Measurements from ENCODE around the gene NLGN1.
"Not testable (repeated sequence)": the region's sequence is repeated elsewhere in the genome, so short reads cannot be mapped to it uniquely, and the experiment has no call there.

The NLGN1 gene

DNA sequence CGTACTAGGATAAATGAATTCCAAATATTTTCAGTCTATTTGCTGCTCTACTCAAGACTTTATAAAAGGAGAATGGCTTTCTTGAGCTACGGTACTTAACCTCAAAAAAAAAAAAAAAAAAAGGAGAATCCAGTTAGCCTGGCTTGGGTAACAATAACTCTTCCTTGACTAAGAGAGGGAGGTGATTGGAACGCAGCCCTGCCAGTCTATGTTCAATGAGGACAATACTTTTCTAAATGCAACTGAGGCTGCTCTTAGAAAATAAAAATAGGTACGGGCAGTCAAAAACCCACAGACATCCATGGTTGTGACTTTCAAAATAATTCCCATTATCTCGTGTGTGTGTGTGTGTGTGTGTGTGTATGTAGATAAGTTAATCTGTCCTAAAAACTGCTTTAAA is 799.9 kb downstream of the NLGN1 start:
- DNase-seq = no peak

DNA sequence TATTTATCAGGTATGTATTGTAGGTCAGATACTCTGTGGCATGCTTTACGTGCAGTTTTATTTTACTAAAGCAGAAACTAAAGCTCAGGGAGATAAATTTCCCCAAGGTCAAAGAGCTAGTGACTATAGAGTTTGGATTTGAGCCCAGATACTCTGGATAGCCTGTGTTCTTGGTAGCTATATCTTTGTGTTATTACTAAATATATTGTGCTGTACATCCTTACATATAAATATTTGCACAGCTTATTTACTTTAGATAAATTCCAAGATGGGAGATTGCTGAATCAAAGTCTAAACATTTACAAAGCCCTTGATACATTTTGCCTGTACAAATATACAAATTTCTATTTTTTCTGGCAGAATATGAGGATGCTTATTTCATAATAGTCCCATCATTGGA is 800.7 kb downstream of the NLGN1 start:
- DNase-seq = no peak

DNA sequence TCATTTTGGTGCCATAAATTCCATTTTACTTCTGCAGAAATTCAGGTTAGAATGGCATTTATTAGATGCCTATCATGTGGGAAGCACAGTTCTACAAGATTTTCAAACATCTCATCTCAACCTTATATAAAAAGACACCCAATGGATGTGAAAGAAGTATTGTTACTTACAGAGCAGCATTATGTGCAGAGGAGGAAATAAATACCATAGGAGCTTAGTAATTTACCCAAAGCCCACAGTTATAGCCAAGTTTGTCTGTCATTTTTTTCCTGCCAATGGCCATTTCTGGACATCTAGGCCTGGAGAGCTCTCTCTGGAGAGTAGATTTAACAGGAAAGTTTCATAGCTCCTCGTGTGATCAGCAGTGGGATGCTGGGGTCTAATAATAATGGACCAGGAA is 802.2 kb downstream of the NLGN1 start:
- DNase-seq = no peak

DNA sequence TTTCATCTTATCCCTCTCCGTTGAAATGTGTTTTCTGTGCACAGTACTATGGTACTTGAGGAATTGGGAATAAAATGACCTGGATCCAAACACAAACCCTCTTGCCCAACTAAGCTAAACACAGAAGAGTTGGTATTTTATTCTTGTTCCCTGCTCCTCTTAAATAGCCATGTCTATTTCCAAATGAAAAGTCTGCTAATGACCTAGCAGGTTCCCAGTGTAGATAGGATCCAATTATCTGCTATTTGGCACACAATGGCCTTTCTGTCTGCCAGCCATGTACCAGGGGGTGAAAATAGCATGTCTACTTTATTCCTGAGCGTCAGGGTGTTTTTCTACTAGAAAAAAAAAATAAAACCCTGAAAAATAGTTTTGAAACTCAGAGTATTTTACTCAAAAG is 804.6 kb downstream of the NLGN1 start:
- no peak for DNase-seq

DNA sequence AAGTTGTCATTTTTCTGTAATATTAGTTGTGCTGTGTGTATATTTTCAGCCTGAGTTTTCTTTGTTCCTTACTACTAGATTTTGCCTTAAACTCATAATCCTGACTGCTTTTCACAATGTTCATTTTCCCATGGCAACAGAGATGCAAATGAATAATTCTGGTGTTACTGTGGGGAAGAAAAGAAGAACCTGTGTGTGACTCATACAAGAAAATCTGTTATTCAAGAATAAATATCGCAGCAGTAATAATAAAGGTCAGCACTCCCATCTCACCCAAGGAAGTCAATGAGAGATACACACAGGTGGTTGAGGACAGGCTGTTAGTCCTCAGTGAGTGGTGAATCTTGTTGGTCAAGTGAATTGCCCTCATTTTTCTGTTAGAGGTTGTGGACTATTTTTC is 805.0 kb downstream of the NLGN1 start:
- DNase-seq = no peak

DNA sequence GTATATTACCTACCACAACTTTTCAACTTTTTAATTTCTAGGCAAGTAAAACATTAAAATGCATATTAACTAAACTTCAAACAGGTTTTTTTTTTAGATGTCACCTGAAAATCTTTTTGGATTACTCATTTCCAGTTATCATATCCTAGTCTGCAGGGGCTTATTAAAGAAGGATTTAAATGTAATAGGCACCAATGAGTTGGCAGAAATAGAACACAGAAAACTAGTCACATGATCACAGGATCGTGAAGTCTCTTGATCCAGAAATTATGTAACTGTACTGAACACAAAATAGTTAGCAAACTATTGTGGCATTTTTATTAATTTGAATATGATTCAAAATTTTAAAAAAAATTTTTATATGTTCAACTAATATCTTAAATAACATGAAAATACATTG is 807.2 kb downstream of the NLGN1 start:
- DNase-seq = no peak

DNA sequence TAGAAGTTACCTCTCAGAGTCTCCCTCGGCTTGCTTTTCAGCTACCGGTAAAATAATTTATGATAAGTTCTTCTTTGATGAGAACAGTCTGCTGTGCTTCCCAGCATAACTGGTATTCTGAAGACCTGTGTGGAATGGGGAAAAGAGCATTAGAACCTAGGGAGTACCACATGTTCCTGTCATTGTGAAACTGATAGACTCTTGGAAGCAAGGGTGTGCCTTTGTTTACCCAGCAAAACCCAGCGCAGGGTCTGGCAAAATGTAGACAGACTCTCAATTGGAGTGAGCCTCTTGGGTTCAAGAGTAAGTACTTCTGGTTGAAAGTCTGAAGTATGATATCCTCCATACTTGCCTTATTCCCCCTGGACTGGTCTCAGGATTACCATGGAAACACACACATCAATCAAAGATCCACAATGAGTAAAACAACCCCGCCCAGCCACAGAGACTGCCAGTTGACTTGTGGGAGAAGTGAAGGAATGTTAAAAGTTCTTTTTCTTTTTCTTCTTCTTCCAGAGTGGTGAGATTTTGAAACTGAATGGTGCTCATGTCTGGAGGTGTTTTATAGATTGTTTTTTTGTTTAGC is 809.2 kb downstream of the NLGN1 start:
- no peak for DNase-seq

DNA sequence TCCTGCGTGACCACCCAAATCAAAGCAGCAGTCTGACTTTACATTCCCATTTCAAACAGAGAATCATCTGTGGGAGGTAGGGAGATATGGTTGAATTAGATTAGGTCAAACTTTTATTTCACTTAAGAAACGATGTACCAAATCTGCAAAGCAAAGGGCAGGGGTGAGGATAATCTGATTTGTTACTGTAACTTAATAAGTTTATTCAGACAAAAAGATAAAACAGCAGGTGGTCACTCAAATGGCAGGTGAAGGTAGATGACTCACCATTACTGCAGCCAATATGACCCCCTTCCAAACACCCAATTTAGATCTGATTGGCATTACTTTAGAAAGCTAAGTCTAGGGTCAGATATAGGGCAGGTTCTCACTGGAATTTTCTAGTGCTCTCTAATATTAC is 810.6 kb downstream of the NLGN1 start:
- DNase-seq = no peak

DNA sequence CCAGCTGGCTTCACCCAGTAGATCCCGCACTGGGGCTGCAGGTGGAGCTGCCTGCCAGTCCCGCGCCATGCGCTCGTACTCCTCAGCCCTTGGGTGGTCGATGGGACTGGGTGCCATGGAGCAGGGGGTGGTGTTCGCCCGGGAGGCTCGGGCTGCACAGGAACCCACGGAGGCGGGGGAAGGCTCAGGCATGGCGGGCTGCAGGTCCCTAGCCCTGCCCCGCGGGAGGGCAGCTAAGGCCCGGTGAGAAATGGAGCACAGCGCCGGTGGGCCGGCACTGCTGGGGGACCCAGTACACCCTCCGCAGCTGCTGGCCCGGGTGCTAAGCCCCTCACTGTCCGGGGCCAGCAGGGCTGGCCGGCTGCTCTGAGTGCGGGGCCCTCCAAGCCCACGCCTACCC is 814.4 kb downstream of the NLGN1 start:
- DNase-seq = not testable (repeated sequence)

DNA sequence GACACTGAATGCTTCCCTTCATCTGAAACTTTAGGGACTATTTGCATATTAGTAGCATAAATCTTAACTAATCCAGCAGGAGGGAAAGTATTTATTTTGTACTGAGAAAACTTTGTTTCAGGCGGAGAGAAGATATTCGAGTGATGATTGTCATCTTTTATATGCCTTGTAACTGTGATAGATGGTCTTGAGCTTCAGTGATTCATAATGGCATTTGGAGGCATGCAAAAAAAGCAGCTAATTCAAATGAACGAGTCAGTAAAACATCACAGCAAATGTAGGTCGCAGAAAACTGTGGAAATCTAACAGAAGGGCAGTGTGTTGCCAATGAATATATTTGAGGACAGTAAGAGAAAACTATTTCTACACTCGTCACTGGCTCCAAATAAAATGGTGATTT is 817.9 kb downstream of the NLGN1 start:
- no peak for DNase-seq

DNA sequence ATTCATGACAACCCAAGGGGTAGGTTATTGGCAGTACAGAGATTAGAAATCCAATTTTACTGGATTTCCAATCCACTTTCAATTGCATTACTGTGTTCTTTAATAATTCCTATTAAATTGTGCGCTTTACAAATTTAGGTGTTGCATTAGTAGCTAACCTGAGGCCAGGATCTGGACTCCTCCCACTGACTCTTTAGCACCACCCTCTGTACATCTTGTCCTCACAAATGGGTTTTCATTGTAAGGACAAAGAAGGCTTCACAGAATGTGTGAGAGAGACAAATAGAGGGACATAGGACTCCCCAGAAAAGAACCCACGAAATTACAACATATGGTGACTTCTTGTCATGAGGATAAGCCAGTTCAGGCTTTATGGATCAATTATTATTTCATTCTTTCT is 818.5 kb downstream of the NLGN1 start:
- no peak for DNase-seq

DNA sequence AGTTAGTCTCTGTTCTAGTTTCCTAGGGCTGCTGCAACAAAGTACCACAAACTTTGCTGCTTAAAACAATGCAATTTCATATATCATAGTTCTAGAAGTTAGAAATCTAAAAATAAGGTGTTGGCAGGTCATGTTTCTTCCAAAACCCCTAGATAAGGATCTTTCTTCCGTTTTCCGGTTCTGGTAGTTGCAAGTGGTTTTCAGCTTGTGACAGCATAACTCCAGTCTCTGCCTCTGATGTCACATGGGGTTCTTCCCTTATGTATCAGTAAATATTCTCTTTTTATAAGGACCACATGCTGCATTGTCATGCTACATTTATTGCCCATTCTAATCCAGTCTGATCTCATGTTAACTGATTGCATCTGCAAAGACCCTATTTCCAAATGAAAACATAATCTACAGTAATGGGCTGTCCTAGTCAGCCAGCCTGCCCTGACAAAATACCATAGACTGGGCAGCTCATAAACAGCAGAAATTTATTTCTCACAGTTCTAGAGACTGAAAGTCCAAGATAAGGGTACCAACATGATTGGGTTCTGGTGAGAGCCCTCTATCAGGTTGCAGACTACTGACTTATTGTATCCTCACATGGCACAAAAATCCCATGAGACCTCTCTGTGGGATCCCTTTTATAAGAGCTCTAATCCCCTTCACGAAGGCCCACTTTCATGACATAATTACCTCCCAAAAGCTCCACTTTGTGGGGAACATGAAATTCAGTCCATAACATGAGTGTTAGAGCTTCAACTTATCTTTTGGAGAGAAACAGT is 819.6 kb downstream of the NLGN1 start:
- no peak for DNase-seq

DNA sequence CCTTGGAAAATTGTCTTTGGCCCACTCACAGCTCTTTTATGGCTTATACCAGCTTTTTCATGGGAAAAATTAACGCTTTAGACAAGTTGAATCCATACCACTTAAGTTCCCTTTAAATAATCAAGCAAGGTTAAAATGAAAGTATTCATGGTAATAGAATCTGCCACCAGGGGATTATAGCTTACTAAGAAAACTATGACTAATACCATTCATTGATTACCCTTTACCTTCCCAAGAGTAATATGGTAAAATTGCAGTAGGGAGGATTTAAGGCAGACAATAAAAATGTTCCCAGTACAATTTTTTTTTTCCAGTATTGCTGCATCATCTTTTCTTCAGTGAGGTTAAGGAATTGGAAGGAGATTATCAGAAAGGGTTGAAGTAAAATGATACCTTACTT is 820.5 kb downstream of the NLGN1 start:
- DNase-seq = no peak

DNA sequence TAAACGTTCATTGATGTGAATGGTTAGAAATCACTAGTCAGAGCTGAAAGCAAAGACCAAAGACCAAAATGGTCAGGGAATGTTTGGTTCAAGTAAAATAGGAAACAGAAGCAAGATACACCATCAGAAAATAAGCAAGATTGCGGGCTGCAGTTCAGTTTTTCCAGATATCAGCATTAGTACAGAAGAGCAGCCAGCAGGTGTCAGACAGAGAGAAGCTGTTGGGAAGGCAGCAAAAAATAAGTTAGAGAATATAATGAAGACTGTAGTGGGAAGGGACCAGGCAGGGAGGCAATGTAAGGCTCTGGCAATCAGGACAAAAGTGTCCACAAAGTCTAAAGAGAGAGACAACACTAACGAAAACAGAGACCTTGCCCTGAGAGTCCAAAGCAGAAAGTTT is 822.2 kb downstream of the NLGN1 start:
- no peak for DNase-seq

DNA sequence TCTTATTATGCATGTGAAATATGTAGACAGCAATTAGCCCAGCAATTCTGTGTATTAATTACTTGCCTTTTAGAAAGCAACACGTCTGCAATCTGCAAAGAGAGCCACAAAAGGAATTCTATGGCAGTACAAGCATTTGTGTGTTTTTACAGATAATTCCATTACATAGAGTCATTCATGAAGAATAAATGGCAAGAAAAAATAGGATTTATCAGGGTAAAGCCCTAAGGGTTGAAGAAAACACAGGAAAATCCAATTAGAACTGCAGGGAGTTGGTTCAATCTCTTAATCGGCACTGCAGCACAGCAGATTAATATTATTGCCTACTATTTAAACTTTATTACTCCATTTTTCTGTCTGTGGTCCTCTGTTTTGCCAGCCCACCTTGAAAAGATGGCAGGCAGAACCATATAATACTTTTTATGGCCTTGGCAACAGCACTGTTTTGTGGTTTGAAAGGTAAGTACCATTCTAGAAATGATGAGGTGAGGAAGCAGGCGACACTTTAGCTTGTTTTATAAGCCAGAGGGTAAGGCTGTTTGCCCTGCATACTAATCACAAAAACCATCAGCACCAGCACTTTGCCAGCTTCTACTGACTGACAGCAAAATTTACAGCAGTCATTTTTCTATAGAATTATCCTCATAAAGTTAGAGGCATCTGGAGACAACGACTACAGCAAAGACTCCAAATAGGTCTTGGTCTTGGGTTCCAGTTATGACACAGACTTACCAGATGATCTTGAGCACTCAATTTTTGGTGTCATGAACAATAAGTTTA is 823.4 kb downstream of the NLGN1 start:
- no peak for DNase-seq

DNA sequence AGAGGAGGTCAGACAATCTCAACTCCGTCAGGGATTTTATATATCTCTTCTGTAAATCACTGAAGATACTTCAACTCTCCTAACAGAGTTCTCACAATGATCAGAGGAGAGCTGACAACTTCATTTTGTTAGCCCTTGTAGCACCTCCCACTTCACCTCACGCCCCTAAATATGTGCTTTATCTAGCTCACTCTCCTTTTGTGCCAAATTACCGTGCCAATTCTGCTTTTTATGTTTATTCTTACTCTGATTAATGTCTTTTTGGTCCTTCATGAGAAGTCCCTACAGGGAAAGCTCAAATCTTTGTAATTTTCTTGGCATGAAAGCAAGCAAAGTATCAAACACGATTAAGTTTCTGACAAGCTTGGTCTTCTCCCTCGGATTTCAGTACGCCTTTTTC is 825.5 kb downstream of the NLGN1 start:
- DNase-seq = no peak

DNA sequence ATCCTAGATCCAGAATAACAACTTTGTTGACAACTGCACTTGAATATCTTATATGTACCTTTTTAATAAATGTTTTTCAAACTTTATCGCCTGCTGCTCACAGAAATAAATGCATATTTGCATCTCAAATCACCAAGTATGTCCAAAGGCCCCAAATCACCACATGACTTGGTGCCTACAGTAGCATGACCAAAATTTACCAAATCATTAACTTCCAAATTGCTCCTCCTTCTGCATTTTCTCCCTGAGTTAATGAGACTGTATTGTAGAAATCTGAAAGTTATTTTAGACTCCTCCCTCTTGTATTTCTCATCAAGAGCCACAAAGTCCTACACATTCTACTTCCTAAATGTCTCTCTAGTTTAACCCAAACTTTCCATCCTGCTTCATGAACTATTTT is 826.1 kb downstream of the NLGN1 start:
- no peak for DNase-seq

DNA sequence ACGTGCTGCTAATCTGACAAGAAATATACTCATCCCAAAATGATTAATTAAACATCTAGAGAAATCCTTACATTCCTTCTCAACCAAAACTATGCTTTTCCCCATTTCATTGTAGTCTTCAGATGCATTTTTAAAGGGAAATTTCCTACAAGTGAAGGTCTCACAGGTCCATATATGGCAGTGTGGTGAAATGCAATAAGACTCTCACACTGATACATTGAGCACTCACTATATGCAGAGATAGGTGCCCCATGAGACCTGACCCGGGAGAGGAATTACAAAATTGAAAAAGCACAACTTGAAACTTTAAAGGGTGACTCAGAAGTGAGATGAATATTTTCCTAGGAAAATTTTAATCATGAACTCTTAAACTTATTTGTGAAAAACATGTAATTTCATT is 832.4 kb downstream of the NLGN1 start:
- DNase-seq = no peak

DNA sequence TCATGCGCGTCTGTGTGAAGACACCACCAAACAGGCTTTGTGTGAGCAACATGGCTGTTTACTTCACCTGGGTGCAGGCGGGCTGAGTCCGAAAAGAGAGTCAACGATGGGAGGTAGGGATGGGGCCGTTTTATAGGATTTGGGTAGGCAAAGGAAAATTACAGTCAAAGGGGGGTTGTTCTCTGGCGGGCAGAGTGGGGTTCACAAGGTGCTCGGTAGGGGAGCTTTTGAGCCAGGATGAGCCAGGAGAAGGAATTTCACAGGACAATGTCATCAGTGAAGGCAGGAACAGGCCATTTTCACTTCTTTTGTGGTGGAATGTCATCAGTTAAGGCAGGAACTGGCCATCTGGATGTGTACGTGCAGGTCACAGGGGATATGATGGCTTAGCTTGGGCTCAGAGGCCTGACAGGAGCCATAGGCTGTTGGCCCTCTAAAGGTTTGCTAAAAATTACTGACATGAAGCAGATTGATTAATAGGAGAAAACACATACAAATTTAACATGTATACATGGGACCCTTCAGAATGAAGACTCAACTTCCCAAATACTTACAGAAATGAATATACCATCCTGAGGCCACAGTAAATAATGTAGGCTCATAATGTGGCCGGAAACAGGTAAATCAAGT is 834.6 kb downstream of the NLGN1 start:
- not testable (repeated sequence) for DNase-seq

DNA sequence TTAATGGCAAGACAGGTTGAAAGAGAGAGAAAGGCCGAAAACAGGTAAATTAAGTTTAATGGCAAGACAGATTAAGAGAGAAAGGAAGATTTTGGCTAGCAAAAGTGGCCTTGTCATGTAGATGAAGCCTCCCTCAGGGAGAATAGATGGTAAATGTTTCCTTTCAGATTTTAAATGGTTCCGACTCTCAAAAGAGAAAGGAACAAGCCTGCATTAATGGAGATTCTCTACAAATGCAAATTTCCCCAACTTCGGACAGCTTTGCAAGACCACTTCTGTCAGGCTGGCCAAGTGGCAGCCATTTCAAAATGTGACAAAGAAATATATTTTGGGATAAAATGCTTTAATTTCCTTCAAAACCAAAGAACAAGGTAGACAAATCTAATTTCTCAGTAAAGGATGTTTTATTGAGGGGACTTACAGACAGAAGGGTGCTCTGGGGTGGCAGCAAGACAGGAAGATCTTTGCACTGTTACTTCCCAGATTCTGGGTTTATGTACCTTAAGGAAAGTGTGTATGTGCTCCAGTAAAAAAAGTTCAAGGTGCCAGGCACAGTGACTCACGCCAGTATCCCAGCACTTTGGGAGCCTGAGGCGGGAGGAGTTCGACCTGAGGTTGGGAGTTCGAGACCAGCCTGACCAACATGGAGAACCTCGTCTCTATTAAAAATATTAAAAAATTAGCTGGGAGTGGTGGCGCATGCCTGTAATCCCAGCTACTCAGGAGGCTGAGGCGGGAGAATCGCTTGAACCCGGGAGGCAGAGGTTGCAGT is 835.3 kb downstream of the NLGN1 start:
- DNase-seq = no peak

DNA sequence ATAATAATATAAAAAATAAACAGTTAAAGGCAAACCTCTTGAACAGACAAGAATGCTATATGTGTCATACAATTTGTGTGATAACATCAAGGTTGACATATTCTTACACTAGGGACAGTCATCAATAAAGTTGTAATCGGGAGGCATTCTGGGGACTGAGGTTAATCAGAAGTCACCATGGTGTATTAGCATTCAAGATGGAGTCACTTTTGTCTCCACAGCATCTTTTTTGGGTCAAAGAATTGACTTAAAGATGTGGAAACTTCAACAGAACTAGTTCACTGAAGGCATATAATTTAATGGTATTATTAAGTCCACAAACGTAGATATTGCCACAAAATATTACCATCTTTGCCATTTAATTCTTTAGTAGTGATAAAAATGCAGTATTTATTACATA is 836.0 kb downstream of the NLGN1 start:
- no peak for DNase-seq

DNA sequence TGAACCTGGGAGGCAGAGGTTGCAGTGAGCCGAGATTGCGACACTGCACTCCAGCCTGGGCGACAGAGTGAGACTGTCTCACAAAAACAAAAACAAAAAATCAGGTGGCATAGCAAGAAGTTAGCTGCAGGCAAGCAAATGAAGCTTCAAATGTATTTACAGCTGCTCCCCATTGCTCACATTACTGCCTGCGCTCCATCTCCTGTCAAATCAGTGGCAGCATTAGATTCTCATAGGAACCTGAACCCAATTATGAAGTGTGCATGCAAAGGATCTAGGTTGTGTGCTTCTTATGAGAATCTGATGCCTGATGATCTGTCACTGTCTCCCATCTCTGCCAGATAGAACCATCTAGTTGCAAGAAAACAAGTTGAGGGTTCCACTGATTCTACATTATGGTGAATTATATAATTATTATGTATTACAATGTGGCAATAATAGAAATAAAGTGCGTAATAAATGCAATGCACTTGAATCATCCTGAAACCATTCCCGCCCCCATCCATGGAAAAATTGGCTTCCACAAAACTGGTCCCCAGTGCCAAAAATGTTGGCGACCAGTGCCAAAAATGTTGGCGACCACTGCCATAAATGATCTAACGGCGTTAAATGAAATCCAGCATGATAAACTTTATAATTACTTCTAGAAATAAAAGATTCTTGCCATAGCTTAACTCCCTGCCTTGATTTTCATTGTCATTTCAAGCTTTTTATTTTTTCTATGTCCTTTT is 844.9 kb downstream of the NLGN1 start:
- no peak for DNase-seq

Data from islet precursor cell (in vitro differentiated cells).